ENCODE measurements around the gene LRFN2. TPM values are rescaled to one million over a fixed set of nuclear protein-coding genes. Genes with fewer than 3 reads are reported as not detected.

The LRFN2 gene
- total and polyA plus RNA-seq, 2 experiments from 2014 or later = 0.33 to 0.54 TPM

DNA sequence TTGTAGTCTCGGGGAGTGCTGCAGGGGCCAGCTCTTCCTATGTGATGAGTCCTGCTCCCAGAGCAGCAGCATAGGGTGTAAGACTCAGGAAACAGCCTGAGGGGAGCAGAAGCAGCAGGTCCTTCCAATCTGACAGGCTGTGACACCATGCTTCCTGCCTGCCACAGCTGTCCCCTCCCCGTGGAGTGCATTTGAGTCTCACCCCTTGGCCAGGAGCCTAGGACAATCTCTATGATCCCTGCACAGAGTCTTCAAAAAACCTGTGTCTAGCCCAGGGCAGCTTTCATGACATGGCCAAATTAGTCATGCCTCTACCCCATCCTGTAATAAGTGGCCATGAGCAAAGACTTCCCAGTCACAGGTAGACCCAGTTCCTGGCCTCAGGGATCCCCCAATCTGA is 23.1 kb upstream of the LRFN2 start:
- no peaks in the 10 kb centered on the region for H3K79me2 ChIP-seq
- TF ChIP-seq, protein P1, sequence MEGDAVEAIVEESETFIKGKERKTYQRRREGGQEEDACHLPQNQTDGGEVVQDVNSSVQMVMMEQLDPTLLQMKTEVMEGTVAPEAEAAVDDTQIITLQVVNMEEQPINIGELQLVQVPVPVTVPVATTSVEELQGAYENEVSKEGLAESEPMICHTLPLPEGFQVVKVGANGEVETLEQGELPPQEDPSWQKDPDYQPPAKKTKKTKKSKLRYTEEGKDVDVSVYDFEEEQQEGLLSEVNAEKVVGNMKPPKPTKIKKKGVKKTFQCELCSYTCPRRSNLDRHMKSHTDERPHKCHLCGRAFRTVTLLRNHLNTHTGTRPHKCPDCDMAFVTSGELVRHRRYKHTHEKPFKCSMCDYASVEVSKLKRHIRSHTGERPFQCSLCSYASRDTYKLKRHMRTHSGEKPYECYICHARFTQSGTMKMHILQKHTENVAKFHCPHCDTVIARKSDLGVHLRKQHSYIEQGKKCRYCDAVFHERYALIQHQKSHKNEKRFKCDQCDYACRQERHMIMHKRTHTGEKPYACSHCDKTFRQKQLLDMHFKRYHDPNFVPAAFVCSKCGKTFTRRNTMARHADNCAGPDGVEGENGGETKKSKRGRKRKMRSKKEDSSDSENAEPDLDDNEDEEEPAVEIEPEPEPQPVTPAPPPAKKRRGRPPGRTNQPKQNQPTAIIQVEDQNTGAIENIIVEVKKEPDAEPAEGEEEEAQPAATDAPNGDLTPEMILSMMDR (IDR thresholded peaks at IDR 0.05; ENCODE audit: poor library complexity) = no peak
- no peak for TF ChIP-seq EZH2phosphoT487 (IDR thresholded peaks at IDR 0.05; ENCODE audit: low read depth, severe bottlenecking, unreplicated experiment)
- no peak for TF ChIP-seq EZH2 (IDR thresholded peaks at IDR 0.05; ENCODE audit: borderline replicate concordance)
- peaks cover 35% of the 10 kb centered on the region for H3K27me3 ChIP-seq
- H3K9me2 ChIP-seq (replicated peaks; ENCODE audit: insufficient read depth) = no peaks in the 10 kb centered on the region
- no peak overlapping the region for H2AFZ ChIP-seq
- H3K9me3 ChIP-seq (ENCODE audit: low read depth) = no peaks in the 10 kb centered on the region
- H3K4me1 ChIP-seq (ENCODE audit: insufficient read depth) = no peaks in the 10 kb centered on the region
- H3K4me2 ChIP-seq = no peak overlapping the region
- no peaks in the 10 kb centered on the region for H4K20me1 ChIP-seq (ENCODE audit: insufficient read depth, poor library complexity, severe bottlenecking)
- no peak overlapping the region for H3K4me3 ChIP-seq
- no peak for DNase-seq (ENCODE audit: low spot score)
- H3K36me3 ChIP-seq (replicated peaks; ENCODE audit: insufficient read depth, low read depth) = no peaks in the 10 kb centered on the region
- WGBS (ENCODE audit: low lambda C conversion rate, missing lambda C conversion rate) = 35% methylated on average over 2 of the region's 2 CpGs
- H3K27ac ChIP-seq = no peak overlapping the region

DNA sequence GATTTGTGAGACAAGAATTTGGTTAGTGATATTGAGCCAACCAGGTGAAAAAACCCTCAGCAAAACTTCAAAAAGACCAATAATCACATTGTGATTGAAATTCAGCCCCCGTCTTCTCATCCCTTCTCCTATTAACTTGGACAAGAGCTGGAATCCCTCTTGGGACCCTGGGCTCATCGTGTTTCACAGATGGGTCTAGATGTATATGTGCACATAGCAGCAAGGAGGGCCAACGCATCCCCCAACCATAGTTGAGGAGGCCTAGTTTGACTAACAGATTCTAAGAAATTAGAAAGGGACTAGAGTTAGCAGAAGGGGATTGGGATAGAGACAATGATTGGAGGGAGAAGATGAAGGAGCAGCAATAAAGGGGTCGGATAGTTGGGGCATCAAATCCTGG is 19.8 kb upstream of the LRFN2 start:
- Histone ChIP-seq H3K27me3 (peaks cover 60% of the 10 kb centered on the region), H3K9me2 (replicated peaks; ENCODE audit: insufficient read depth) (no peaks in the 10 kb centered on the region), H3K79me2 (no peaks in the 10 kb centered on the region)

DNA sequence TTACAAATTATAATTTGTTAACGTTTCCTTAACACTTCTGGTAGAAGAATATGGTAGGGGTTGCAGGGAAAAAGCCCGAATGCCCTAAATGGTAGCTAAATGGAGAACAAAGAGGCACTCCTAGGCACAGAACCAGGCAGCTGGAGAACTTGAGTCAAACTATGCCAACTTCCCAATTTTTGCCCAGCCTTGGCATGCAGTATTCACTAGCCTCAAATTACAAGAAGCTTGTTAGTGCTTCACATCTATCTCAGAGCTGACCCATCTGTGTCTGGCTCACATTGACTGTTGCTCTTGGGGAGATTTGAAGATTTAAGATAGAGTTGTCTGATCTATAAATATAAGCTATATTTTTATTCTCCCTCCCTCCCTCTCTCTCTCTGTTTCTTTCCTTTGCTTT is 19.4 kb upstream of the LRFN2 start:
- 81% methylated on average over 2 of the region's 2 CpGs for WGBS (ENCODE audit: low lambda C conversion rate, missing lambda C conversion rate)
- Histone ChIP-seq H3K27me3 (peaks cover 61% of the 10 kb centered on the region), H3K27ac (no peak overlapping the region)

More for the DNA sequence above, 19.8 kb upstream of the LRFN2 start:
- Histone ChIP-seq H4K20me1 (ENCODE audit: insufficient read depth, poor library complexity, severe bottlenecking) (no peaks in the 10 kb centered on the region), H3K4me3 (no peak overlapping the region), H2AFZ (no peak overlapping the region), H3K4me1 (ENCODE audit: insufficient read depth) (no peaks in the 10 kb centered on the region), H3K9me3 (ENCODE audit: low read depth) (no peaks in the 10 kb centered on the region), H3K4me2 (no peak overlapping the region), H3K36me3 (replicated peaks; ENCODE audit: insufficient read depth, low read depth) (no peaks in the 10 kb centered on the region), H3K27ac (no peak overlapping the region)
- no peak for DNase-seq (ENCODE audit: low spot score)
- WGBS (ENCODE audit: low lambda C conversion rate, missing lambda C conversion rate) = 89% methylated on average over 4 of the region's 4 CpGs
- TF ChIP-seq, protein P1 (IDR thresholded peaks at IDR 0.05; ENCODE audit: poor library complexity) = no peak

More for the DNA sequence above, 19.4 kb upstream of the LRFN2 start:
- Histone ChIP-seq H4K20me1 (ENCODE audit: insufficient read depth, poor library complexity, severe bottlenecking) (no peaks in the 10 kb centered on the region), H3K9me2 (replicated peaks; ENCODE audit: insufficient read depth) (no peaks in the 10 kb centered on the region), H3K79me2 (no peaks in the 10 kb centered on the region), H3K4me3 (no peak overlapping the region), H3K36me3 (replicated peaks; ENCODE audit: insufficient read depth, low read depth) (no peaks in the 10 kb centered on the region), H3K4me1 (ENCODE audit: insufficient read depth) (no peaks in the 10 kb centered on the region), H3K4me2 (no peak overlapping the region), H2AFZ (no peak overlapping the region), H3K9me3 (ENCODE audit: low read depth) (no peaks in the 10 kb centered on the region)
- no peak for DNase-seq (ENCODE audit: low spot score)
- no peak for TF ChIP-seq EZH2 (IDR thresholded peaks at IDR 0.05; ENCODE audit: borderline replicate concordance)
- TF ChIP-seq EZH2phosphoT487 (IDR thresholded peaks at IDR 0.05; ENCODE audit: low read depth, severe bottlenecking, unreplicated experiment) = no peak
- TF ChIP-seq, protein P1 (IDR thresholded peaks at IDR 0.05; ENCODE audit: poor library complexity) = no peak

Measured in hepatocyte (in vitro differentiated cells).